GM21447 (cell line): ENCODE results near the gene AFAP1.

Experiments
- ATAC-seq: cut with Tn5 transposase; IDR thresholded peaks from one replicate; pipeline ENCODE4 v1.9.1; 2021; ENCODE audit not compliant: unreplicated experiment

AFAP1 gene

DNA sequence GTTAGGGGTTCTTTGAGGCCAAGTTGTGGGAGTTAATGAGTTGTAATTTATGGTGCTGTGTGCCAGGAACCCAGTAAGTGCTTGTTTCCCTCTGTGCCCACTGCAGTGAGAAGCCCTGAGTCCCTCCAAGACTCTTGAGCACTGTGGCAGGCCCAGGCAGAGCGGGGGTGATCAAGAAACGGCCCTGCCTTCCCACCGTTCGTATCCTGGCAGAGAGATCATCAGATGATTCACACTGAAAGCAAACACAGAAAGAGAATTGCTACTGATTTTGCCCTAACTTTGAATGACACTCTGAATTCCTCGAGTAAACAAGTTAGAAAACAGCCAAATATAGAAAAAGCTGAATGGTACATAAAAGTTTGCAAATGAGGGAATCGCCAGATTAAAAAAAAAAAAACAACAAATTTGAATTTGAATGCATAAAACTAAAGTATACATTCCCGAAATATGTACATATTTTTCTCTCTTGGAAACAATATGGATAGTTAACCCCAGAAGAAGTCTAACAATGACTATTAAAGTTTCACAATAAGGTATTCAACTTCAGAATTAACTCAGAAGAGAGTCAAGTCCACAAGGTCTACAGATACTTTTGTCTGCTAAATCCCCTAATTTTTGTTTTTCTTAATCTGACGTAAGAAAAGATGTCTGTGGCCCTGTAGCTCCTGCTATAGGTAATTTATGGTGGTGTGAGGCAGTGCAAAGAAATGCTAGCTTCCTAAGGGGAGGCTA lies 71.8 kb downstream of the AFAP1 start:
- no peak for ATAC-seq

DNA sequence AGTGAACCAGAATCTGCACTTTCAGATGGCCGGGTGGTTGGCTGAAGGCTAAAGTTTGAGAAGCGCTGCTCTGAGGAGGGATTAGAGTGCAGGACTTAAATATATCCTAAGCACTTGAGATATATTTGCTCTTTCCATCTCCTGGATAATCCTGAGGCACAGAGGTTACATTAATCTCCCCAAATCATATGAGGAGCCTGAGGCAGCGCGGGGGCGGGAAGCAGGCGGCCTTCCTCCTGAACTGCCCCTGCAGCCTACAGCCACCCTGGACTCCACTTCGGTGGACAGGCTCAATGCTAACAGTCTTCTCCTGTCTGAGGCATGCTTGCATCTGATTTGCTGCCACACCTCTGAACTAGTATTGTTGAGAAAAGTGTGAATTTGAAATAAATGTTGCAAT lies 72.5 kb downstream of the AFAP1 start:
- no peak for ATAC-seq

DNA sequence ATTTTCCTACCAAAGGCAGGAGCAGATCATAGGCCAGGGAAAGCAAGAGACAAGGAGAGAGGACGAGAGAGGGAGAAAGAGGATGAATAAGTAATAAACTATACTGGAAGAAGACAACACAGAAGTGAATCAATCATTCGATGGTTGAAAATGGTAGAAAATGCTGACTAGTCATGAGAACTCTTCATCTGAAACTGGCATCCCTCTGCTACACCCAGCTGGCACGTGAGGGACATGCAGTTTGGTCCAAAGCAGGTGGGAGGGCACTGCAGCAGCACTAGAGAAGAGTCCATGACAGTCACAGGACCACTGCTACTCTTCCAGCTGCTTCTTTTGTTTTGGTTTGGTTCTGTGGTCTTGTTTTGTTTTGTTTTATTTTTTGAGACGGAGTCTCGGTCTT lies 74.1 kb downstream of the AFAP1 start:
- ATAC-seq: no peak

DNA sequence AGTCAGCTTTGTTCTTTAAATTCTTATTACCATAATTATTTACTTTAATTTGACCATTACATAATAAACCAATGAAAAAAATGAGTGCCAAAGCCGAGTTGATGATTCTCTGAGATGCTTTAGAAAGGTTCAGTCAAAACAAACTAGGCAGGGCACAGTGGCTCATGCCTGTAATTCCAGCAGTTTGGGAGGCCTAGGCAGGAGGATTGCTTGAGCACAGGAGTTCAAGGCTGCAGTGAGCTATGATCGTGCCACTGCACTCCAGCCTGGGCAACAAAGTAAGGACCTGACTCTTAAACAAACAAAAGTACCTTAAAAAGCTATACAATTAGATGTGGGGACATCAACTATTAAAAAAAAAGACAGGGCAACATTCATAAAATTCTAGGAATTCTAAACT lies 75.0 kb downstream of the AFAP1 start:
- ATAC-seq: no peak

GRCh38 chr4:7863911-7864681 lies 75.6 kb downstream of the AFAP1 start:
- no peak for ATAC-seq

GRCh38 chr4:7862561-7863192 lies 77.0 kb downstream of the AFAP1 start:
- ATAC-seq: no peak

- ATAC-seq: no peak
Measured at GRCh38 chr4:7861440-7861881, 78.2 kb downstream of the AFAP1 start.

GRCh38 chr4:7860600-7861163 lies 79.0 kb downstream of the AFAP1 start:
- no peak for ATAC-seq

DNA sequence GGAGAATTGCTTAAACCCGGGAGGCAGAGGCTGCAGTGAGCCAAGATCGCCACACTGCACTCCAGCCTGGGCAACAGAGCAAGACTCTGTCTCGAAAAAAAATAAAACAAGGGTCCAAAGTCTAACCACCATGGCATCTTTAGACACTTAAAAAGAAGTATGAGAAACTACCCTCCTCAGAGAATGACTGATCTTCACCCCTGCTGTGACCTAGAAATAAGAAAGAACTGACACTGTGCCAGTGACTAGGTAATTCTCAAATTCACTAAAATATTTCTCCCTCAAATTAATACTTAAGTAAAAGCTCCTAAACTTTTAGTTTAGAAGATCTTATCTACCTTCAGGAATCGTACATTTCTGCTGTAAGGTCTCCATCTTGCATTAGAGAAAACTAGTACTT lies 80.3 kb downstream of the AFAP1 start:
- no peak for ATAC-seq

- no peak for ATAC-seq
Measured at GRCh38 chr4:7858498-7858897, 81.2 kb downstream of the AFAP1 start.

GRCh38 chr4:7857993-7858392 lies 81.7 kb downstream of the AFAP1 start:
- no peak for ATAC-seq

DNA sequence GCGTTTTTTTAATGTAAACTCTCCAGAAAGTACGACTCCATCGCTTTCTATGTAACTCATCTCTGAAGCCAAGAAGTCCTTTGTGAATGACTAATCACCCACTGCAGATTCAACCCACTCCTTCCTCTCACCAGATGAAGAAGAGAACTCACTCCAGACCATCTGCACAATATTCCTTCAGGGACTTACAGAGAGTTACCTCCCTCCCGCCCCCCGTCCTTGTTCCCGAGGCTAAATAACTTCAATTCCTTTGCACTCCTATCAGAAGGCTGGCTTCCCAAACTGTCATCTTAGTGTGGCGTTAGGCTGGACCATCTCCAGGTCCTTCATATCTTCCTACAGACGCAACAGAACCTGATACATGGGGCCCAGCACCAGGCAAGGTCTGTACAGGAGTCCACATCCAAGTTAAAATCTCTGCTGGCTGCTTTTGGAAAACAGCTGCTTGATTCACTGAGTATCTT lies 82.4 kb downstream of the AFAP1 start:
- ATAC-seq: no peak

DNA sequence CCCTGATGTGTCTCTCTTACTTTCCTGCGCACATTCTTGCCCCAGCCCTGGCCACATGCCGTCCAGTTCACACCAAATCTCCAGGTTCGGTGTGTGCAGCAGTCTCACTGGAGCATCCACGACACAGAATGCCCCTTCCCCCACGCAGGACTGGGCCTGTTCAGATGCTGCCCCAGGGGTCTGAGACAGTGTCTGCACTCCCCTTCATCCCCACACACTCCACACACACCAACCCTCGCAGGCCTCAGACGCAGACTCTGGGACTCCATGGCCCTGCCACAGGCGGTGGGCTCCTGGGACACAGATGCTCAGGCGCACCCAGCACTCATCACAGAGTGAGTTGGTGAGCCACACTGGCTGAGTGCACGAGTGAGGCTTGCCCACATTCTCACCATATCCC lies 83.9 kb downstream of the AFAP1 start:
- no peak for ATAC-seq

GRCh38 chr4:7854697-7855370 lies 84.8 kb downstream of the AFAP1 start:
- no peak for ATAC-seq

GRCh38 chr4:7854216-7854615 lies 85.4 kb downstream of the AFAP1 start:
- ATAC-seq: no peak

DNA sequence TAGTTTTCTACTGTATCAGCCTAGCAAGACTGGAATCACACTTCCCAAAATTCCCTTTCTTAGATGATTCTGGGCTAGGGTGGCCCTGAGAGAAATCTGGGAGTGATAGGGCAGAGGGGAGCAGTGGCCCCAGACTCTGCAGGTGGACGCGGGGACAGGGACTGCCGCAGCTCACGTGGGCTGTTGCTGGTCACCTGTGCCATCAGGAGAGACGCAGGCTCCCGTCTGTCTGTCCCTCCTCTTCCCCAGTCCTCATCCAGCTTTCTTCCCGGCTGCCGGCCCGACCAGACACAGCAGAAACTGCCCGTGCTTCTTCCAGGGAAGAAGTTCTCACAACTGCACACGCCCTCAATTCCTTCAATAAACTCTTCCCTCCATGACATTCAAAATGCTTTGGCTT lies 86.4 kb downstream of the AFAP1 start:
- no peak for ATAC-seq

- no peak for ATAC-seq
Measured at GRCh38 chr4:7852568-7853185, 87.0 kb downstream of the AFAP1 start.

DNA sequence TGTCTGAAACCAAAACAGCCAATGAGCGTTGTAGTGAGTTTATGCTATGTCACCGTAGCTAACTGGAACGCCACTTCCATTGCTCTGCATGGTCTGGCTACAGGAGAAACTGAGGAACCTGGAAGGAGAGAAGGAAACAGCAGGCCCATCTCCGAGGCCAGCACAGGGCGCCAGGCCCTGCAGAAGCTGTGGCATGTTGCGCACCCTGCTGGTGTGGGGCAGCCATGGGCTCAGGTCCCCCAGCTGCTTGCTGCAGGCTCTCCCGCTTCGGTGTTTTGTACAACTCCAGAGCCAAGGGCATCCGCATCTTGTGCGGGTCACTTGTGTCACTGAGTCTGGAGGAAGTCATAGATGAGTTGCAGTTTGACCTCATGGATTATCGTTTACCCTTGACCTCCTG lies 89.2 kb downstream of the AFAP1 start:
- ATAC-seq: no peak

DNA sequence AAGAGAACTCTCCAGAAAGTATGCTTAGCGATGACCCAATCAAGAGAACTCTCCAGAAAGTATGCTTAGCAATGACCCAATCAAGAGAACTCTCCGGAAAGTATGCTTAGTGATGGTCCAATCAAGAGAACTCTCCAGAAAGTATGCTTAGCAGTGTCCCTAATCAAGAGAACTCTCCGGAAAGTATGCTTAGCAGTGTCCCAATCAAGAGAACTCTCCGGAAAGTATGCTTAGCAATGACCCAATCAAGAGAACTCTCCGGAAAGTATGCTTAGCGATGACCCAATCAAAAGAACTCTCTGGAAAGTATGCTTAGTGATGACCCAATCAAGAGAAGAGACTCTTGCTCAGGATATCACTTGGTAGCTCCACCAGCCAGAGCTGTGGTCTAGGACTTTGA lies 92.5 kb downstream of the AFAP1 start:
- ATAC-seq: no peak

DNA sequence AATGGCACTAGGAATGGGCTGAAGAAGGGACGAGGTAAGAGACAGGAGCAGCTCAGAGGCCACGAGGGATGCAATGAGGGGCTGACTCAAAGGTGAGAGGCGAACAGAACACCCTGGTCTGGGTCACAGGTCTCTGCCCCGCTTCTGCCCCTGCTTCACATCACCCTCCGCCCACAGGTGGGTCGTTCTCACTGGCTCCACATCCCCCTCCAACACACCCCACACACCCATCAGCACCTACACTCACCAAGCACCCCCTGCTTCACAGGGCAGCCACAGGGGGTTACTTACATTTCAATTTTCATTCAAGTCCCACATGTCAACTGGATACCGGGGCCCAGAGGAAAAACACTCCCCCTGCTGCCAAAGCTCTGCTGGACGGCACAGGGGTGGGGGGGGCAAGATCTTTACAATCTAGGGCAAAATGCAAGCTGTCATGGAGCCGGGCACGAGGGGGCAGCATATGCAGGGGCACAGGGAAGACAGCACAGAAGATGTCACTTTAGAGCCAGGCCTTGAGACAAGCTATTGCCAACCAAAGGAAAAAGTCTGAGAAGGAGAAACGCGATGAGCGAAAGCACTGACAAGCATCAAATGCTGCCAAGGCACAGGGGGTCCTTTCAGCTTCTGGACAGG lies 94.0 kb downstream of the AFAP1 start:
- no peak for ATAC-seq
